GM19023 (cell line): ENCODE results near the gene OXCT2.
"Not testable (repeated sequence)": the region's sequence is repeated elsewhere in the genome, so short reads cannot be mapped to it uniquely, and the experiment has no call there.

Experiments used
- ATAC-seq: cut with Tn5 transposase; IDR thresholded peaks from one replicate; pipeline ENCODE4 v1.9.1; 2021; ENCODE audit warnings: mild to moderate bottlenecking, moderate library complexity; ENCODE audit not compliant: unreplicated experiment

Gene OXCT2

GRCh38 chr1:39787964-39788363 lies 16.8 kb upstream of the OXCT2 start:
- not testable (repeated sequence) for ATAC-seq

GRCh38 chr1:39787468-39787867 lies 16.3 kb upstream of the OXCT2 start:
- no peak for ATAC-seq

- not testable (repeated sequence) for ATAC-seq
Observed at GRCh38 chr1:39787108-39787375, 15.9 kb upstream of the OXCT2 start.

GRCh38 chr1:39786303-39787107 lies 15.4 kb upstream of the OXCT2 start:
- not testable (repeated sequence) for ATAC-seq

GRCh38 chr1:39782685-39783084 lies 11.5 kb upstream of the OXCT2 start:
- ATAC-seq = not testable (repeated sequence)

GRCh38 chr1:39782103-39782502 lies 11.0 kb upstream of the OXCT2 start:
- no peak for ATAC-seq

GRCh38 chr1:39781349-39781715 lies 10.2 kb upstream of the OXCT2 start:
- ATAC-seq = no peak

GRCh38 chr1:39779821-39780220 lies 8.7 kb upstream of the OXCT2 start:
- no peak for ATAC-seq

GRCh38 chr1:39779137-39779536 lies 8.0 kb upstream of the OXCT2 start:
- ATAC-seq = no peak

GRCh38 chr1:39778463-39779099 lies 7.4 kb upstream of the OXCT2 start:
- not testable (repeated sequence) for ATAC-seq

GRCh38 chr1:39777896-39778295 lies 6.7 kb upstream of the OXCT2 start:
- ATAC-seq = not testable (repeated sequence)

- no peak for ATAC-seq
Observed at GRCh38 chr1:39777306-39777705, 6.2 kb upstream of the OXCT2 start.

- ATAC-seq = no peak
Observed at GRCh38 chr1:39776886-39777285, 5.7 kb upstream of the OXCT2 start.

- ATAC-seq = peak; percentile 66
Observed at GRCh38 chr1:39776400-39776713, 5.2 kb upstream of the OXCT2 start.

- ATAC-seq = peak; percentile 36
Observed at GRCh38 chr1:39775676-39776399, 4.7 kb upstream of the OXCT2 start.

- not testable (repeated sequence) for ATAC-seq
Observed at GRCh38 chr1:39775141-39775540, 4.0 kb upstream of the OXCT2 start.

- ATAC-seq = not testable (repeated sequence)
Observed at GRCh38 chr1:39773369-39773979, 2.3 kb upstream of the OXCT2 start.

GRCh38 chr1:39770100-39771021 lies 787 bp downstream of the OXCT2 start:
- ATAC-seq = not testable (repeated sequence)

GRCh38 chr1:39769502-39769901 lies 1.6 kb downstream of the OXCT2 start:
- not testable (repeated sequence) for ATAC-seq

GRCh38 chr1:39766466-39766865 lies 4.7 kb downstream of the OXCT2 start:
- not testable (repeated sequence) for ATAC-seq

- not testable (repeated sequence) for ATAC-seq
Observed at GRCh38 chr1:39764512-39764911, 6.6 kb downstream of the OXCT2 start.
